KG1 (cell line): ENCODE results near the gene KIF26B.
"Not testable (repeated sequence)": the region's sequence is repeated elsewhere in the genome, so short reads cannot be mapped to it uniquely, and the experiment has no call there.

Experiments
- DNase-seq: peaks from one replicate; lab custom pipeline; 2025; lab: John Stamatoyannopoulos, UW

KIF26B gene

GRCh38 chr1:245154429-245155271, at the start of gene KIF26B:
TSS of gene KIF26B (plus strand) at chr1:245154985. CDS start at chr1:245155425, 440 bp downstream.
- peak; percentile 18 for DNase-seq

DNA sequence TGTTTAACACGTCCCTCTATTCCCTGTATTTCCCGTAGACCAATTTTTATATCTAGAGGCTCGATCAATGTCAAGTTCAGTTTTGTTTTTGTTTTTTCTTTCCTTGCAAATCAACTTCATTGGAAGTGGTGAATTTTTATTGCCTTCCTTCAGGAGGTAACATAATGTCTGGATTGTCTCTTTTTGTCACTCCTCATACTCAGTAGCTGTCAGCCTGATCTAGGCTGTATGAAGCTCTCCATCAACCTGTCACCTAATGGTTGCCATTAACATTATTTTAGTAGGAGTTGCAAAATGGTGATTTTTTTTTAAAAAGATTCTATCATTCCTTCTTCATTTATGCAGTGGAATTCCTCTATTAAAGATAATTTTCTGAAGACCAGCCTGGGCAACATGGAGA, 49.7 kb upstream of the KIF26B start:
- no peak for DNase-seq

- no peak for DNase-seq
These were observed 48.9 kb upstream of the KIF26B start for GRCh38 chr1:245105815-245106410.

- no peak for DNase-seq
These were observed 47.0 kb upstream of the KIF26B start for GRCh38 chr1:245107776-245108114.

GRCh38 chr1:245108246-245108645, 46.5 kb upstream of the KIF26B start:
- no peak for DNase-seq

DNA sequence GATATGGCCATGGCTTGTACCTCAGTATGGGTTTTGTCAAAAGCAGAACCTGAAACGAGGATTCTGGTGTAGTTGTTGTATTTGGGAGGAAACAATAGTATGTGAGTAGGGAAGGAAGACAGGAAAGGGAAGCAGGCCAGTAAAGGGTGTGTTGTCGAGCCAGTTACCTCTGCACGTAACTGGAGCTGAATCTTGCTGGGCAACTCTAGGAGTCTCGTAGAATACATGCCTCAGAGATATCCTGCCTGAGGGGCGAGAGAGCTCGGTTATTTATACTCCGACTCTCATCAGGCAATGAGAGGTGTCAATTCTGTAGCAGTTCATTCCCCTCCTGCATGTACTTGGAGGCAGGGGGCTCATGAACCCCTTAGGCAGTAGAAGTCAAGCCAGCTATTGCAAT, 45.9 kb upstream of the KIF26B start:
- DNase-seq, result peak; percentile 6

- DNase-seq, result no peak
These were observed 44.4 kb upstream of the KIF26B start for GRCh38 chr1:245110406-245110805.

- no peak for DNase-seq
These were observed 43.7 kb upstream of the KIF26B start for GRCh38 chr1:245111073-245111472.

DNA sequence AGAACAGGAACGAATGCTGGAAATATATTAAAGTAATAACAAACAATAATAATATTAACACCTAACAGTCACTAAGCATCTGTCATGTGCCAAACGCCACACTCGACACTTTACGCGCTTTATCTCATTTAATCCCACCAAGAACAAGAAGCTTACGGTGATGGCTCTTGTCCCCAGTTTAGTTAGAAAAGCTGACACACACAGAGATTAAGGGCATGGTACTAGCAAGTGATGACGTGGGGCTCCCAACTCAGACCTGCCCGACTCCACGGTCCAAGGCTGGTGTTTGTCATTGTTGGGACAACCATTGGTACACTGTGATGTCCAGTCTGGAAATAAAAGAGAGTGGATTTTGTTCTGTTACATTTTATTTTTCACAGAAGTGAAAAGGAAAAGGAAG, 41.1 kb upstream of the KIF26B start:
- DNase-seq, result no peak

- no peak for DNase-seq
These were observed 38.7 kb upstream of the KIF26B start for GRCh38 chr1:245116131-245116530.

GRCh38 chr1:245116751-245117150, 38.0 kb upstream of the KIF26B start:
- no peak for DNase-seq

GRCh38 chr1:245118066-245118465, 36.7 kb upstream of the KIF26B start:
- DNase-seq, result no peak

DNA sequence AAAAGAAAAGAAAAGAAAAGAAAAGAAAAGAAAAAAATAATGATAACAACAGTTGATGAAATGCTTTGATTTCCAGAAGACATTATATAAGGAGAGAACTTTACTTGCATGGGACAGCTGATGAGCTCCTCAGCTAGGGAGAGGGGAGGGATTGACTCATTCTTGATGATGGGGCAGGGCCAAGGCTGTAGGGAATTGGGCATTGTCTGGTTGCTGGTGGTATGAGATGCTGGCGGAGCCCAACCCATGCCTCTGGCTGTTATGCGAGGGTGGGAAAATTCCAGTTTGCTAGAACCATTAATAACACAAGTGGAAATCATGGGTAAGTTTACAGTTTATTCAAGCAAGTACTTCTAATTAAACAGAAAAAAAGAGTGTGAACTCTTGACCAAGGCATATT, 36.0 kb upstream of the KIF26B start:
- DNase-seq, result no peak

DNA sequence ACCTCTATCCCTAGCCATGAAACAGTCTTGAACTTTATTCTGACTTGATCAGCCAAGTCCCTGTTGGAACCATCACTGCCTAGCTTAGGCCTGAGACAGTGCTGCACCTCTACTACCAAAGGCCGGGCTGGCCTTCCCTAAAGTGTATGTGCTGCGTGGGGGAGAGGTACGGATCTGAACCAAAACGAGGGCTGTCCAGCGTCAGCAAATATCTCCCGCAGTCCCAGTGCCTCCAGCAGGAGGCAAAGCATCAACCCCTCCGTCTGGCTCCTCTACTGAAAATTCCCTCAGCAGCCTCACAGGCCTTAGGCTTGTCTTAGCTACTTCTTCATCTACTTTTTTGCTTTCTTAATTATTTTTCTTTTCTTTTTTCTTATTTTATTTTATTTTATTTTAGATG, 33.3 kb upstream of the KIF26B start:
- DNase-seq, result no peak

DNA sequence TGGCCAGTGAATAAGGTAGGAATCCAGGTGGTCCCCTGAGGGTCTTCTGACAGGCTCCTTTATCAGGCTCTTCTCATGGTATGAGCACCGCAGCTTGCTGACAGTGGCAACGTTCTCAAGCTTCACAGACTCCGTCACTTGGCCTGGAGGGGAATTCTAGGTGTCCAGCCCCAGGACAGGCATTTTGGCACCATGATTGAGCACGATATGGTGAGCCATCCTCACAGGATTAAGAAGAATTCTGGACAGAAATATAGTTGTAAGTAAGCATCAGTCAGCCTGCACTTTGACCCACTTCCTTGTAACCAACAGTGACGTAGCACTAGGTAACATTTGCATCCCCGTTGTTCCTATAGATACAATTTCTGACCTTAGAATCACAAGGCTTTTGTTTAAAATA, 30.5 kb upstream of the KIF26B start:
- no peak for DNase-seq

GRCh38 chr1:245124644-245125043, 30.1 kb upstream of the KIF26B start:
- DNase-seq, result no peak

DNA sequence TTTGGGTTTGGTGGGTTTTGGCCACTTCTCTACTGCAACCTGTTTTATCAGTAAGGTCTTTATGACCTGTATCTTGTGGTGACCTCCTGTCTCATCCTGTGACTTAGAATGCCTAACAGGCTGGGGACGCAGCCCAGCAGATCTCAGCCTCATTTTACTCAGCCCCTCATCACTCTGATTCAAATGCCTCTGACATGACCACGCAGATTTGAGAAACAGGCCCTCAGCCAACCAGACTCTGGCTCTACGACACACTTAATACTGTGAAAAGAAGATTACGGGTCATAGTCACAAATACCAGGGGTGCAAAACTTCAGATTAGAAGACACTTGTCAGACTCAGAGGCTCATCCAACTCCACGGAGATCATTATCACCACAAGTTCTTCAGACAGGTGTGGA, 28.3 kb upstream of the KIF26B start:
- no peak for DNase-seq

- DNase-seq, result no peak
These were observed 26.2 kb upstream of the KIF26B start for GRCh38 chr1:245128381-245129101.

DNA sequence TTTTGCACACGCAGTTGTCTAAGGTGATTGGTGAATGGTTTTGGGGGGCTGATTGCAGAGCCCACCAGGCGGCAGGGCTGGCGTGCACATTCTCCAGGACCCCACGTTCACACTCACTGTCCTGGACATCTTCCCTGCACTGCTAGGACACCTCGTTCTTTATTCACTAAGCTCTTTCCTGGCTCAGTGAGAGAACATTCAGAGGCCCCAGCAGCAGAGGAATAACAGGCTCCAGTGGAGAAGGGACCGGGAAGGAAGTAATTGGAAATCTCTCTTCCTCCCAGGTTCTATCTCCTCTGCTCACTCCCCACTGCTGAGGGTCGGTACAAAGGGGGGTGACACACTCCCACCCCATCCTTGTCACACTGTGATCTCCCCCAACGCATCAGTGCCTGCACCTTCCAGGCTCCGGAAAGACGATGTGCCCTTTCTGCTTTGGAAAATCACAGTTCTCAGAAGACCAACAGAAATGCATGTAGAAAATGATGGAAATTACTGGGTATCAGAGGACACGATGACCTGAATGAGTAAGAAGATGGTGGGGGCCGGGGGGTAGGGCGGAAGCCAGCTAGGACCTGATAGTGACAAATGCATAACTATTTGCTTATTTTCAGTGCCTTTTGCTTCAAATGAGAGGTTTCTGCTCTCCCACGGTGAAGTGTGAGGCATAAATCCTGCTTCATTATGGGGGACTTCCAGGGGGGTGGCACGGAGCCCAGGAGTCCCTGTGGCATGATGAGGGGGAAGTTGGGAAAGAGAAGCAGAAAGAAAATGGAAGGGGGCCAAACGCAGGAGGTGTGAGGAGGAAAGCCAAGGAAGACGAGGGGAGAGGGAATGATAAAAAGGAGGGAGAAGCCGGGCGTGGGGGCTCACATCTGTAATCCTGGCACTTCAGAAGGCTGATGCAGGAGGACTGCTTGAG, 25.2 kb upstream of the KIF26B start:
- no peak for DNase-seq

GRCh38 chr1:245130281-245131025, 24.3 kb upstream of the KIF26B start:
- DNase-seq, result not testable (repeated sequence)

GRCh38 chr1:245131026-245131393, 23.8 kb upstream of the KIF26B start:
- no peak for DNase-seq
